ENCODE data around the gene RAI2.

RAI2 gene

GRCh38 chrX:17848545-17849265 is 12.4 kb downstream of the RAI2 start:
- TF ChIP-seq POLR2A (IDR thresholded peaks at IDR 0.05; ENCODE audit: low read depth, low read length) (no peak), POLR2AphosphoS5 (IDR thresholded peaks at IDR 0.05; ENCODE audit: low read depth, low read length) (no peak), TAF1 (IDR thresholded peaks at IDR 0.05; ENCODE audit: borderline replicate concordance, low read depth, low read length) (no peak)
- DNase-seq (ENCODE audit: insufficient read length) (no peak), FAIRE-seq (no peak)

GRCh38 chrX:17846045-17846444 is 15.1 kb downstream of the RAI2 start:
- DNase-seq (ENCODE audit: insufficient read length) (no peak), FAIRE-seq (no peak)
- TF ChIP-seq POLR2AphosphoS5 (IDR thresholded peaks at IDR 0.05; ENCODE audit: low read depth, low read length), result no peak
- no peak for TF ChIP-seq POLR2A (IDR thresholded peaks at IDR 0.05; ENCODE audit: low read depth, low read length)
- no peak for TF ChIP-seq TAF1 (IDR thresholded peaks at IDR 0.05; ENCODE audit: borderline replicate concordance, low read depth, low read length)

- no peak for TF ChIP-seq POLR2AphosphoS5 (IDR thresholded peaks at IDR 0.05; ENCODE audit: low read depth, low read length)
- no peak for TF ChIP-seq TAF1 (IDR thresholded peaks at IDR 0.05; ENCODE audit: borderline replicate concordance, low read depth, low read length)
- no peak for TF ChIP-seq POLR2A (IDR thresholded peaks at IDR 0.05; ENCODE audit: low read depth, low read length)
- DNase-seq (ENCODE audit: insufficient read length), result no peak
- FAIRE-seq, result no peak
Observed at GRCh38 chrX:17844236-17844635, 16.9 kb downstream of the RAI2 start.

GRCh38 chrX:17842769-17843525 is 18.2 kb downstream of the RAI2 start:
- DNase-seq (ENCODE audit: insufficient read length), result no peak
- FAIRE-seq, result no peak
- TF ChIP-seq TAF1 (IDR thresholded peaks at IDR 0.05; ENCODE audit: borderline replicate concordance, low read depth, low read length), result no peak
- TF ChIP-seq POLR2AphosphoS5 (IDR thresholded peaks at IDR 0.05; ENCODE audit: low read depth, low read length), result no peak
- TF ChIP-seq POLR2A (IDR thresholded peaks at IDR 0.05; ENCODE audit: low read depth, low read length), result no peak

- no peak for FAIRE-seq
- DNase-seq (ENCODE audit: insufficient read length), result no peak
- TF ChIP-seq TAF1 (IDR thresholded peaks at IDR 0.05; ENCODE audit: borderline replicate concordance, low read depth, low read length) (no peak), POLR2A (IDR thresholded peaks at IDR 0.05; ENCODE audit: low read depth, low read length) (no peak), POLR2AphosphoS5 (IDR thresholded peaks at IDR 0.05; ENCODE audit: low read depth, low read length) (no peak)
Observed at GRCh38 chrX:17839269-17839668, 21.8 kb downstream of the RAI2 start.

GRCh38 chrX:17836830-17837229 is 24.3 kb downstream of the RAI2 start:
- DNase-seq (ENCODE audit: insufficient read length), result no peak
- no peak for FAIRE-seq
- TF ChIP-seq TAF1 (IDR thresholded peaks at IDR 0.05; ENCODE audit: borderline replicate concordance, low read depth, low read length) (no peak), POLR2AphosphoS5 (IDR thresholded peaks at IDR 0.05; ENCODE audit: low read depth, low read length) (no peak), POLR2A (IDR thresholded peaks at IDR 0.05; ENCODE audit: low read depth, low read length) (no peak)

- no peak for DNase-seq (ENCODE audit: insufficient read length)
- no peak for FAIRE-seq
- TF ChIP-seq POLR2AphosphoS5 (IDR thresholded peaks at IDR 0.05; ENCODE audit: low read depth, low read length) (no peak), TAF1 (IDR thresholded peaks at IDR 0.05; ENCODE audit: borderline replicate concordance, low read depth, low read length) (no peak), POLR2A (IDR thresholded peaks at IDR 0.05; ENCODE audit: low read depth, low read length) (no peak)
Observed at GRCh38 chrX:17833954-17834353, 27.1 kb downstream of the RAI2 start.

GRCh38 chrX:17831255-17831654 is 29.8 kb downstream of the RAI2 start:
- no peak for TF ChIP-seq POLR2AphosphoS5 (IDR thresholded peaks at IDR 0.05; ENCODE audit: low read depth, low read length)
- no peak for TF ChIP-seq TAF1 (IDR thresholded peaks at IDR 0.05; ENCODE audit: borderline replicate concordance, low read depth, low read length)
- no peak for TF ChIP-seq POLR2A (IDR thresholded peaks at IDR 0.05; ENCODE audit: low read depth, low read length)
- FAIRE-seq, result no peak
- DNase-seq (ENCODE audit: insufficient read length), result no peak

- DNase-seq (ENCODE audit: insufficient read length) (no peak), FAIRE-seq (no peak)
- TF ChIP-seq POLR2AphosphoS5 (IDR thresholded peaks at IDR 0.05; ENCODE audit: low read depth, low read length) (no peak), POLR2A (IDR thresholded peaks at IDR 0.05; ENCODE audit: low read depth, low read length) (no peak), TAF1 (IDR thresholded peaks at IDR 0.05; ENCODE audit: borderline replicate concordance, low read depth, low read length) (no peak)
Observed at GRCh38 chrX:17830211-17830610, 30.9 kb downstream of the RAI2 start.

GRCh38 chrX:17829566-17829965 is 31.5 kb downstream of the RAI2 start:
- TF ChIP-seq POLR2AphosphoS5 (IDR thresholded peaks at IDR 0.05; ENCODE audit: low read depth, low read length) (no peak), POLR2A (IDR thresholded peaks at IDR 0.05; ENCODE audit: low read depth, low read length) (no peak), TAF1 (IDR thresholded peaks at IDR 0.05; ENCODE audit: borderline replicate concordance, low read depth, low read length) (no peak)
- DNase-seq (ENCODE audit: insufficient read length), result no peak
- no peak for FAIRE-seq

GRCh38 chrX:17828171-17828570 is 32.9 kb downstream of the RAI2 start:
- no peak for FAIRE-seq
- DNase-seq (ENCODE audit: insufficient read length), result no peak
- TF ChIP-seq POLR2AphosphoS5 (IDR thresholded peaks at IDR 0.05; ENCODE audit: low read depth, low read length), result no peak
- no peak for TF ChIP-seq POLR2A (IDR thresholded peaks at IDR 0.05; ENCODE audit: low read depth, low read length)
- no peak for TF ChIP-seq TAF1 (IDR thresholded peaks at IDR 0.05; ENCODE audit: borderline replicate concordance, low read depth, low read length)

Data from GM12892 (cell line).